Left colon (tissue), 2 donors: ENCODE data around the gene SSB. TPM values are rescaled to one million over a fixed set of nuclear protein-coding genes. Genes with fewer than 3 reads are reported as not detected.
"Not testable (repeated sequence)": the region's sequence is repeated elsewhere in the genome, so short reads cannot be mapped to it uniquely, and the experiment has no call there.

Experiments used
- ATAC-seq: fragments of 200-7000 bp; cut with Tn5 transposase; one replicate; pipeline ENCODE4 v1.9.1; 2020; ENCODE audit warnings: mild to moderate bottlenecking, moderate library complexity
- DNase-seq, 2 donors: peaks; one replicate each; pipeline ENCODE4 v3.0.0-alpha.2; 2020
- intact Hi-C, 2 donors: fragments of 100-400 bp; cut with DNase I in 1 of 2; cut with micrococcal nuclease in 1 of 2; formaldehyde crosslinking; loops; one replicate each; pipeline versions ENCODE4 v1.11.2 to v1.14.0; 2022; cut with DNase I, micrococcal nuclease
- total RNA-seq, 2 donors: library from RNA; stranded (reverse); fragmentation: NEBNext Ultra II Directional; extraction: Animal tissue kit (Norgen Biotek cat#: 25700); gene quantifications; one replicate each; pipeline ENCODE4 v1.2.1, GENCODE V29; 2021
- donor health status: DM: no; HTN: no; CAD: no.
- donor health status: DM: yes; HTN: yes; CAD: no.

Gene SSB
- total RNA-seq, 2 donors from 2014 or later = 40.5 to 43.7 TPM

DNA sequence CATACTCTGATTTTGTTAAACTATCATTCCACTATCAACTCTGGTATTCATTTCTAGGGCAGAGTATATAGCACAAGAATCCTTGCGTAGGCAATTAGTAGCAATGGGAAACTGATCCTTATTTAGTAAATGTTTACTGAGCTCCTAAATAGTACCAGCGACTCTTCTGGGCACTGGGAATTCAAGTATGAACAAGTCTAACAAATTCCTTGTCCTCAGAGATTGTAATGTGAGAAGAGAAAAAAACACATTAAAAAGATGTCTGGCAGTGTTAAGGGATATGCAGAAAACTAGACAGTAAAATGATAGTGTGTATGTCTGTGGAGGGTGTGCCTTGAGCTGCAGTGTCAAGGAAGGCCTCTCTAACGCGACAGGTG is 25.3 kb downstream of the SSB start:
- no peak for ATAC-seq
- DNase-seq = no peak
- intact Hi-C loops = loop anchor here in 1 of 2 donors (10.0 kb wide), 1 partner anchor 101 kb away; no protein-coding TSS in a partner anchor

DNA sequence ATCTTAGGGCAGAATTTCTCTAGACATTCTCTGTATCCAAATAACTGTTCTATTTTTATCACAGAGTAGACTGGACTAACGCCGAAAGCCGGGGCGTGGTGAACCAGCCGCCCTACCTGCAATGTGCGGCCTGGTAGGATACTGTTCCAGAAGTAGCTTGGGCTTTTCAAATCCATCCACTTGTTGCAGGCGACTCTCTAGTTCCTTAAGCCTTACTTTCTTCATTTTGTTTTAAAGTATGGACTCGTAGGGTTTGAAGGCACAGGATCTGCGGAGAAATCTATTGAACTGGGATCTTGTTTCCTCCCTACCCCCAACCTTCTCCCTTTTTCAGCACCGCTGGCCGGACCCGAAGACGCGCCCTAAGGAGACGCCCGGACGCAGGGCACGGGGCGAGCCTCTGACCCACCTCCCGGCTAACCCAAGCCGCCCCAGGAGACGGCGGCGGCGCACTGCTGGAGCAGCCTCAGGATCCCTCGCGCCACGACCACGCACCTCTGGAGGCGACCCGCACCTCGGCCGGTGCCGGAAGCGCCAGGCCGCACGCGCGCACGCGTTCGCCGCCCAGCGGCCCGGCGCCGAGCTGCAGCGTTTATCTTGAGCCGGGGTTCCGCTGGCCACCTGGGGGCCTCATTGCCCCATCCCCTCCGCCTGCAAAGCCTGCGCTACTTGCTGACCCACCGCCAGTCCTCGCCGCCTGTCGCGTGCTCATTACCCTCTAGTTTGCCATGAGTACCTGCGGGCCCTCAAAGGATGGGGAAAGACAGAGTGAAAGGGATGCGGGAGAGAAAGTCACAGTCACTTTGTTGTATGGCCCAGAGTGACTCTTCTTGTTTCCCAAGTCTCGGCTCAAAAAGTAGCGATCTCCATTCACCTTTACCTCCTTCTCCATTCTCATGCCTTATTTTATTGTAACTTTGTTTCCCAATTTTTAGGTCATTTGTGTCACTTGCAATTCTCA is 26.0 kb downstream of the SSB start, which contains the start of gene METTL5:
TSS of gene METTL5 (minus strand) at position 533 of the 961 bp plus-strand sequence. CDS start at position 225, 308 bp downstream.
- intact Hi-C loops = loop anchor here in 1 of 2 donors (10.0 kb wide), 1 partner anchor 100 kb away; no protein-coding TSS in a partner anchor
- ATAC-seq (peak; percentile 75), DNase-seq (peak; percentile 70 to 85)

DNA sequence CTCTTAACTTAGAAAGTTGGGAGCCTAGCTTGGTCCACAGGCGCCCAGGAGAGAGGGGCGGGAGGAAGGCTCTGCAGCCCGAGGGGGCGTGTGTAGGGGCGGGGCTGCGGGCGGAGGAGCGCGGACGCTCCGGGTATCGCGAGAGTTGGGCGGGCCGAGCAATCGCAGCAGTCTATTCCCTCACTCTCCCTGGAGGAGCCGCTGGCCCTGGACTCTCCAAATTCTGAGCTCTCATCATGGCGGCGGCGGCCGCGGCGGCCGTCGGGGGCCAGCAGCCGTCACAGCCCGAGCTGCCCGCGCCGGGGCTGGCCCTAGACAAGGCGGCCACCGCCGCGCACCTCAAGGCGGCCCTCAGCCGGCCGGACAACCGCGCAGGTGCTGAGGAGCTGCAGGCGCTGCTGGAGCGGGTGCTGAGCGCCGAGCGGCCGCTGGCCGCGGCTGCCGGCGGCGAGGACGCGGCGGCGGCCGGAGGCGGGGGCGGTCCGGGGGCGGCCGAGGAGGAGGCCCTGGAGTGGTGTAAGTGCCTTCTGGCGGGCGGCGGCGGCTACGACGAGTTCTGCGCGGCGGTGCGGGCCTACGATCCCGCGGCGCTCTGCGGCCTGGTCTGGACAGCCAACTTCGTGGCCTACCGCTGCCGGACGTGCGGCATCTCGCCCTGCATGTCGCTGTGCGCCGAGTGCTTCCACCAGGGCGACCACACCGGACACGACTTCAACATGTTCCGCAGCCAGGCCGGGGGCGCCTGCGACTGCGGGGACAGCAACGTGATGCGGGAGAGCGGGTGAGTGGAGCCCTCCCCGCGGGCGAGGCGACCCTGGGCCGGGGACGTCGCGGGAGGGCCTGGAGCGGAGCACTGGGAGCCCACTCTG is 28.8 kb downstream of the SSB start, which contains the start of gene UBR3:
TSS of gene UBR3 (plus strand) at position 183 of the 869 bp plus-strand sequence. CDS start at position 237, 54 bp downstream.
- intact Hi-C loops = loop anchor here in 1 of 2 donors (10.0 kb wide), 1 partner anchor 97 kb away; no protein-coding TSS in a partner anchor

DNA sequence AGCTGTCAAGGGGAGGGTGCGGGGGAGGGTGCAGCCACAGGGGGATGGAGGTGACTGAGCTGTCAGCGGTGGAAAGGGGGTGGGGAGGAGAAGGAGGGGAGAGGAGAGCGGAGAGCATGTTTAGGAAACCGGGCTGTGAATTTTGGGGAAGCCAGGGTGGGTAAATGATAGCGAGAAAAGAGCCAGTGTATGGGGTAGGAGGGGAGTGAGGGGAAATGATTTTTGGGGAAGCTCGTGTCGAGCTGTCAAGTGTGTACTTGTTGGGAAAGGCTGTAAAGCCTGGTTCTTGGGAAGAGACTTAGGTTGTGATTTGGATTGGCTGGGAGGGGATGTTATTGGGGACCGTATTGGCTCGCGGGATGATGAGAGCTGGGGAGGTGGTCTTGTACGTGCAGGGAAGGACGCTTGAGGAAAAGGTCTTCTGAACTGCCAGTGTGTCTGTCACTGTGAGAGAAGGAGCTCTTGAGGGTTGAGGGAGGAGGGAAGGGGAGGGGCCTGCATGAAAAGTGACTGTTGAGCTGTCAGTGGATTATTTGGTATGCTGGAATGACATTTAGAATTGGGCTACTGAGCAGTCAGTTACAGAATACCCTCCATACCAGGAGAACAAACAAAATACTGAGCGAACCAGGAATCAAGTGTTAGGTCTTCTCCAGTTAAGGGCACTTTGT is 29.6 kb downstream of the SSB start:
- ATAC-seq (peak; percentile 26), DNase-seq (peak; percentile 24 to 34)

More for the DNA sequence above, 28.8 kb downstream of the SSB start, which contains the start of gene UBR3:
- ATAC-seq (peak; percentile 88), DNase-seq (peak; percentile 92 to 95)

DNA sequence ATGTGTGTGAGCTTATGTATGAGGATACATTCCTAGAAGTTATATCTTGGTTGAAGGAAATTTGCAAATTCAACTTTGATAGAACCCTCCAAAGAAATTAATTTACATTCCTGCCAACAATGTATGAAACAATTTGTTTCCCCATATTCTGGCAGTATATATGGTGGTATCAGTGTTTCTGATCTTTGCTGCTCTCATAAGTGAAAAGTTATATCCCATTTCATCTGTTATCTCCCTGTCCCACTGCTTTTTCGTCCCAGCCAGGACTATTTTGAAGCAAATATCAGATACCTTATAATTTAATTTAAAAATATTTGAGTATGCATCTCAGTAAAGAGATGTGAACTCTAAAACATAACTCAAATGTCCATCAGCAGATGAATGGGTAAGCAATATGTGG is 35.7 kb downstream of the SSB start:
- no peak for DNase-seq
- ATAC-seq = no peak
- intact Hi-C loops = no loop called here

More for the DNA sequence above, 29.6 kb downstream of the SSB start:
- intact Hi-C loops = loop anchor here in 1 of 2 donors (10.0 kb wide), 1 partner anchor 97 kb away; no protein-coding TSS in a partner anchor

DNA sequence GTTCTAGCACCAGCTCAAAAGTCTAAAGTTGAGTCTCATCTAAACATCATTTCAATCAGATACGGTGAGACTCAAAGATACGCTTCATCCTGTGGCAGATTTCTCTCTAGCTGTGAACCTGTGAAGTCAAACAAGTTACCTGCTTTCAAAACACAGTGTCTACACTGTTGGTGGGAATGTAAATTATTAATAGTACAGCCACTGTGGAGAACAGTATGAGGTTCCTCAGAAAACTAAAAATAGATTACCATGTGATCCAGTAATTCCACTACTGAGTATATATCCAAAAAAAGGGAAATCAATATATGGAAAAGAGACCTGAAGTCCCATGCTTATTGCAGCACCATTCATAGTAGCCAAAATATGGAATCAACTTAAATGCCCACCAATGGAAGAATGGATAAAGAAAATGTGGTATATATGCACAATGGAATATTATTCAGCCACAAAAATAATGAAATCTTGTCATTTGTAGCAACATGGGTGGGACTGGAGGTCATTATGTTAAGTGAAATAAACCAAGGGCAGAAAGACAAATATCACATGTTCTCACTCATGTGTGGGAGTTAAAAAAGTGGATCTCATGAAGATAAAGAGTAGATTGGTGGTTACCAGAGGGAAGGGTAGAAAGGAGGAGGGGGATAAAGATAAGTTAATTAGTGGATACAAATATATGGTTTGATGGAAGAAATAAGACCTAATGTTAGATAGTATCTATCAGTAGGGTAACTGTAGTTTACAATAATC is 40.2 kb downstream of the SSB start:
- intact Hi-C loops = no loop called here

DNA sequence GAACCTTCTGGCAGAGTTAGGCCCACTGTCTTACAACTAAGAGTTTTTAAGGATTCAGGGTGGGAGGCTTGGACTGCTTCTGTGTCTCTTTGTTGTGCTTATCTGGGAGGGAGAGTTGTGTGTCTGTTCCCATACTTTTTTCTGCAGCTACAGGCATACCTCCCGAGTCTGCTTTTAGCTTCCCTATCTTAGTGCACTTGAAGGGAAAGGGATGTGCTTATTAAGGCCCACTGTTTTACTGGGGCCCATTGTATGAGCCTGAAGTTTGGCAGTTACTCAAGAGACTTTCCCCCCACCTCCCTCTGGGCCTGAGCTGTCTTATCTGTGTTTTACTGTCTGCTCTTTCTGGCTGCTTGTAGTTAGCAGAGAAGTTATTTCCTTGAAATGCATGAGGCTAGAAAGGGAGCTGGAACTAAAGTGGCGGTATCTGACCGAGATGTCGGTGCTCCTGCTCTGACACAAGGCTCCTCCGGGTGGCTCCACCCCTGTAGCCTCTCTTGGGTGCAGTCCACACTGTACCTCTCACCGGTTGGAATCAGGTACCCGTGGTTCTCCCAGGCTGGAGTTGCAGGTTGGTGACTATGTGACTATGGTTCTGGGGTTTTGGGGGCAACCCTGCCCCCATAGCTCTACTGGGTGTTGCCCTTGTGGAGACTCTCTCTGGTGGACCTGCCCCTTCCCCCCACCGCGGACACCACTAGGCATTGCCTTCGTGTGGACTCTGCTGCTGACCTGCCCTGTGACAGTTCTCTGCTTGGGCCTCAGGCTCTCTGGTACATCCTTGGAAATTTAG is 41.5 kb downstream of the SSB start:
- DNase-seq = no peak
- intact Hi-C loops = no loop called here
- ATAC-seq = peak; percentile 60

More for the DNA sequence above, 40.2 kb downstream of the SSB start:
- DNase-seq (no peak), ATAC-seq (no peak)

DNA sequence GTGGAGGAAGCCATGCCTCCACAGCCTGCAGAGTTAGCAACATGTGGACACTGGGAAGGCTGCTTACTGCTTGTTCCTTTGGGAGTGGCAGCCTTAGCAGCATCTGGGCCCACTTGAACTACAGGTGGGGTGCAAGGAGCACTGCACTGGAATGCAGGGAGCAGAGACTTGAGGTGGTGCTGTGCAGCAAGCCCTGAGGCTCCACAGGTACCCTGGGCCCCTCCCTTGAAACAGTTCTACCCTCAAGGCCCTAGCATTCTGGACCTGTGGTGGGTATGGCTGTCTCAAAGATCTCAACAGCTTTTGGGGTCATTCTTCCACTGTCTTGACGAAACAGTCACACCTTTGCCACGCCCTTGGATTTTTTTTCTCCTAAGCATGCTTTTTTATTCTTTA is 42.1 kb downstream of the SSB start:
- intact Hi-C loops = no loop called here
- DNase-seq = no peak
- ATAC-seq = no peak

DNA sequence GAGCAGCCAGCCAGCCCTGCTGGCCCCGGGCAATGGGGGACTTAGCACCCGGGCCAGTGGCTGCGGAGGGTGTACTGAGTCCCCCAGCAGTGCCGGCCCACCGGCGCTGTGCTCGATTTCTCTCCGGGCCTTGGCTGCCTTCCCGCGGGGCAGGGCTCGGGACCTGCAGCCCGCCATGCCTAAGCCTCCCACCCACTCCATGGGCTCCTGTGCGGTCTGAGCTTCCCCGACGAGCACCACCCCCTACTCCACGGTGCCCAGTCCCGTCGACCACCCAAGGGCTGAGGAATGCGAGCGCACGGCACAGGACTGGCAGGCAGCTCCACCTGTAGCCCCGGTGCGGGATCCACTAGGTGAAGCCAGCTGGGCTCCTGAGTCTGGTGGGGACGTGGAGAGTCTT is 43.0 kb downstream of the SSB start:
- intact Hi-C loops, DNase-seq, ATAC-seq: not testable (repeated sequence)

DNA sequence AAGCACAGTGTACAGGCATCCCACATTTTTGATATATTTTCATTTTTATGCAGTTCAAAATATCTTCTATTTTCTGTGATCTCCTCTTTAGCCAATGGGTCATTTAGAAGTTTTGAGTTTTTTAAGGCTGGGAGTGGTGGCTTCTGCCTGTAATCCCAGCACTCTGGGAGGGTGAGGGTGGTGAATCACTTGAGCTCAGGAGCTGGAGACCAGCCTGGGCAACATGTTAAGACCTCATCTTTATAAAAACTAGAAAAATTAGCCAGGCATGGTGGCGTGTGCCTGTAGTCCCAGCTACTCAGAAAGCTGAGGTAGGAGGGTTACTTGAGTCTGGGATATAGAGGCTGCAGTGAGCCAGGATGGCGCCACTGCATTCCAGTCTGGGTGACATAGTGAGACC is 46.3 kb downstream of the SSB start:
- DNase-seq (no peak), ATAC-seq (no peak)
- intact Hi-C loops = no loop called here

DNA sequence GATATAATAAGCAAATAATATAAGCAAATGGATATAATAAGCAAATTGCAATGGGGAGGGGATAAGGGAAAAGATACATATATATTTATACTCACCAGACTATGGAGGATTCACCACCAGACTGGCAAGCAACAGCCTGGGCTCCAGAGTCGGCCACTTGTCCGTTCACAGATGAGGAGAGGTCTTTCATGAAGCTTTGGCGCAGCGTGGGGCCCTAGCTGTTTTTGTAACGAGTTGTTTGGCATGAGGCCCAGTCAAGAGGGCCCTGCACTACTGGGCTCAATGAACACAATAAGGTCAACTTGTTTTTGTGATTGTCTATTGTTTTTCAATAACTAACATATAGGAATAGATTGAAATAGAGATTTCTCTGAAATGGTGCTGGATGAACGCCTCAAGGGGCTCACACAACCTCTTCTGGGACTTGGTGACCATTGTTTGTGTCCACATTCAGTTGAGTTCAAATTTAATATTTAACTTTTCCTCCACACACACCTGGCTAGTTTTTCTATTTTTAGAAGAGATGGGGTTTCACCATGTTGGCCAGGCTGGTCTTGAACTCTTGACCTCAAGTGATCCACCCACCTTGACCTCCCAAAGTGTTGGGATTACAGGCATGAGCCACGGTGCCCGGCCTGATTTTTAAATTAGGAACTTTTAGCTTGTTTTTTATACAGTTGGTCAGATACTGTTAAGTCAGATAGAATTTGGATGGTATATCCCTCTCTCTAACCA is 50.5 kb downstream of the SSB start:
- ATAC-seq, DNase-seq, intact Hi-C loops: not testable (repeated sequence)

DNA sequence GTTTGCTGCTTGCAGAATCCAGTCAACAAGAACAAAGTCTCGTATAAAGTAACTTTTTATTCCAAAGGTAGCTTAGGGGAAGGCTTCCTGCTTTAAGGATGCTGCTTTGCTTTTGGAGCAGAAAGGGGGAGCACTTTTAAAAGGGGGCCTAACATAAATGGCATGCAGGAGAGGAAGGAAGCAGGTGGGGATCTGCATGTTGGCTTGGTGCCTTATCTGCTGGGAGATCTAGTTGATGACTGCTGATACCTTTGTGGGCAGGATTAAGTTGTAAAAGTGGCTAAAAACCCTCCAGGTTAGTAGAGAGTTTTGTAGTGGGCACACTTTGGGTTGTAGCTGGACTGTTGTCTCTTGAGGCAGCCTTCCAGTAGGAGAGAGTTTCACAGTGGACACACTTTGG is 51.0 kb downstream of the SSB start:
- no peak for ATAC-seq
- intact Hi-C loops = no loop called here
- no peak for DNase-seq

DNA sequence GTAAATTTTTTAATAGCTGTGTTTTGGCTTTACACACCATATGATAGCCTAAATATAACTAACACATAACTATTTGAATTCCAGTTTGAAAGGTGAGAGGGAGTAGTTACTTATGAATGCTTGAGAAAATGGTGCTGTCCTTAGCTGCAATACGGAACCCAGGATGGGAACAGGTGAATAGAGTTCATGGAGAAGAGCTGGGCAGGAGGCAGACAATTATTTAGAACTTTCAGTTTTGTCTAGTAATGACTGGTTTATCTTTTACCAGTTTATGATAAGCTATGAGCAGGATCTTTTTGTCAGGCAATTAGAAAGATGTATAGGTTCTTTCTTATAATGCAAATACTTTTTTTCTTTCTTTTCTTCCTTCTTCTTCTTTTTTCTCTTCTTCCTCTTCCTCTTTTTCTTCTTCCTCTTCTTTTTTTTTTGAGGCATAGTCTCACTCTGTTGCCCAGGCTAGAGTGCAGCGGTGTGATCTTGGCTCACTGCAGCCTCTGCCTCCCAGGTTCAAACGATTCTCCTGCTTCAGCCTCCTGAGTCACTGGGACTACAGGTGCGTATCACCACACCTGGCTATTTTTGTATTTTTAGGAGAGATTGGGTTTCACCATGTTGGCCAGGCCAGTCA is 54.5 kb downstream of the SSB start:
- no peak for DNase-seq
- intact Hi-C loops = no loop called here
- no peak for ATAC-seq

DNA sequence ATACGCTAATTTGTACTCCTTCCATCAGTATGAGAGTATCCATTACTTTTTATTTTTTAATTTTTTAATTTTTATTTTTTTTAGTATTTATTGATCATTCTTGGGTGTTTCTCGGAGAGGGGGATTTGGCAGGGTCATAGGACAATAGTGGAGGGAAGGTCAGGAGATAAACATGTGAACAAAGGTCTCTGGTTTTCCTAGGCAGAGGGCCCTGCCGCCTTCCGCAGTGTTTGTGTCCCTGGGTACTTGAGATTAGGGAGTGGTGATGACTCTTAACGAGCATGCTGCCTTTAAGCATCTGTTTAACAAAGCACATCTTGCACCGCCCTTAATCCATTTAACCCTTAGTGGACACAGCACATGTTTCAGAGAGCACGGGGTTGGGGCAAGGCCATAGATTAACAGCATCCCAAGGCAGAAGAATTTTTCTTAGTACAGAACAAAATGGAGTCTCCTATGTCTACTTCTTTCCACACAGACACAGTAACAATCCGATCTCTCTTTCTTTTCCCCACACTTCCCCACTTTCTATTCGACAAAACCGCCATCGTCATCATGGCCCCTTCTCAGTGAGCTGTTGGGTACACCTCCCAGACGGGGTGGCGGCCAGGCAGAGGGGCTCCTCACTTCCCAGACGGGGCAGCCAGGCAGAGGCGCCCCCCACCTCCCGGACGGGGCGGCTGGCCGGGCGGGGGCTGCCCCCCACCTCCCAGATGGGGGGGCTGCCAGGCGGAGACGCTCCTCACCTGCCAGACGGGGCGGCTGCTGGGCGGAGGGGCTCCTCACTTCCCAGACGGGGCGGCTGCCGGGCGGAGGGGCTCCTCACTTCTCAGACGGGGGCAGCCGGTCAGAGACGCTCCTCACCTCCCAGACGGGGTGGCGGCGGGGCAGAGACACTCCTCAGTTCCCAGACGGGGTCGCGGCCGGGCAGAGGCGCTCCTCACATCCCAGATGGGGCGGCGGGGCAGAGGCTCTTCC is 56.9 kb downstream of the SSB start:
- DNase-seq, intact Hi-C loops, ATAC-seq: not testable (repeated sequence)

DNA sequence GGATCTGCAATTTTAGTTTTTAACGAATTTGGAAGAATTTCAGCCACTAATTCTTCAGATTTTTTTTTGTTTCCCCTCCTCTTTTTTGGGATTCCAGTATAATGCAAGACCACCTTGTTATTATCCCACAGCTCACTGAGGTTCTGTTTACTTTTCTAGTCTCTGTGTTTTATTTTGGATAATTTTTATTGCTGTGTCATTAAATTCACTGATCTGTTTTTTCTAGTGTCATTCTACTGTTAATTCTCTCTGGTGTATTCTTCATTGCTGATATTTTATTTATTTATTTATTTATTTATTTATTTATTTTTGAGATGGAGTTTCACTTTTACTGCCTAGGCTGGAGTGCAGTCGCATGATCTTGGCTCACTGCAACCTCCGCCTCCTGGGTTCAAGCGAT is 60.8 kb downstream of the SSB start:
- no peak for DNase-seq
- ATAC-seq = no peak
- intact Hi-C loops = no loop called here
